Spleen (tissue), 7 donors: ENCODE data around the gene PPBP.

ENCODE experiments used
- POLR2A ChIP-seq, 3 donors: fragments of 450-650 bp; IDR thresholded peaks; one replicate each; pipeline ENCODE4 v1.5.1; 2017; ENCODE audit warnings: antibody characterized with exemption in 3 of 3, mild to moderate bottlenecking in 1 of 3
- TF ChIP-seq, protein P1 (sequence below), 11 experiments: fragments of 200-600 bp in 7 of 11; fragments of 450-650 bp in 4 of 11; sonication (generic) in 4 of 11; IDR thresholded peaks in 8 of 11; conservative IDR thresholded peaks in 3 of 11; 1 replicate in 7 of 11; 2 replicates in 4 of 11; pipeline versions ENCODE4 v1.4.0 to v1.8.0; 2016 to 2021; ENCODE audit warnings: antibody characterized with exemption in 11 of 11, inconsistent platforms in 4 of 11, mild to moderate bottlenecking in 1 of 11
- donor health status: DM: no; HTN: no; CAD: no; lungs with moderate emphysema.
- donor health status: DM: no; HTN: no; CAD: no.
- donor health status: DM: no; HTN: no; CAD: no.

DNA sequence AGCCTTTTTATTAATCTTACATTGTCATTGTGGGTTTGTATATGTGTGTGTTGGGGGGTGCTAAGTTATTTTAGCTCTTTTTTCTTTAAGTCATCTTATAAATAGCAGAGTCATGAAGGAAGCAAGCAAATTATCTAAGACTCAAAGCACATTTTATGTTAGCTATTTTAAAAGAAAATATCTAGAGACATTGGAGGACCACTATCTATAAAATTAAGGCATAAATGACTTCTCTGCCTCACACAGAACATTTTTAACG, 3.7 kb upstream of the PPBP start:
- TF ChIP-seq POLR2A (IDR thresholded peaks at IDR 0.05): no peak
- TF ChIP-seq, protein P1, sequence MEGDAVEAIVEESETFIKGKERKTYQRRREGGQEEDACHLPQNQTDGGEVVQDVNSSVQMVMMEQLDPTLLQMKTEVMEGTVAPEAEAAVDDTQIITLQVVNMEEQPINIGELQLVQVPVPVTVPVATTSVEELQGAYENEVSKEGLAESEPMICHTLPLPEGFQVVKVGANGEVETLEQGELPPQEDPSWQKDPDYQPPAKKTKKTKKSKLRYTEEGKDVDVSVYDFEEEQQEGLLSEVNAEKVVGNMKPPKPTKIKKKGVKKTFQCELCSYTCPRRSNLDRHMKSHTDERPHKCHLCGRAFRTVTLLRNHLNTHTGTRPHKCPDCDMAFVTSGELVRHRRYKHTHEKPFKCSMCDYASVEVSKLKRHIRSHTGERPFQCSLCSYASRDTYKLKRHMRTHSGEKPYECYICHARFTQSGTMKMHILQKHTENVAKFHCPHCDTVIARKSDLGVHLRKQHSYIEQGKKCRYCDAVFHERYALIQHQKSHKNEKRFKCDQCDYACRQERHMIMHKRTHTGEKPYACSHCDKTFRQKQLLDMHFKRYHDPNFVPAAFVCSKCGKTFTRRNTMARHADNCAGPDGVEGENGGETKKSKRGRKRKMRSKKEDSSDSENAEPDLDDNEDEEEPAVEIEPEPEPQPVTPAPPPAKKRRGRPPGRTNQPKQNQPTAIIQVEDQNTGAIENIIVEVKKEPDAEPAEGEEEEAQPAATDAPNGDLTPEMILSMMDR (IDR thresholded peaks at IDR 0.05 in 8 of 11, conservative IDR thresholded peaks at IDR 0.05 in 3 of 11): no peak
